GM13976 (cell line): ENCODE results near the gene MZT1.
A peak's percentile ranks its signal among the peaks of the same experiment; 100 is the strongest.
"Not testable (repeated sequence)": the region's sequence is repeated elsewhere in the genome, so short reads cannot be mapped to it uniquely, and the experiment has no call there.

ENCODE experiments used
- DNase-seq: peaks from one replicate; pipeline ENCODE4 v3.0.0; 2012; ENCODE audit warnings: low spot score
- CTCF ChIP-seq: IDR thresholded peaks from 2 replicates; pipeline ENCODE4 v1.5.1; 2012; ENCODE audit warnings: borderline replicate concordance, mild to moderate bottlenecking; ENCODE audit not compliant: insufficient read depth; ENCODE audit errors: extremely low read depth, missing control alignments, control extremely low read depth
- in situ Hi-C: fragments of 300-500 bp; cut with MboI; formaldehyde crosslinking; loops from one replicate; pipeline ENCODE4 v1.12.0; 2022; ENCODE audit warnings: low sequenced_read_pairs, mixed read lengths, inconsistent platforms; ENCODE audit not compliant: unreplicated experiment

MZT1 gene

GRCh38 chr13:72751220-72751619 lies 23.8 kb upstream of the MZT1 start:
- in situ Hi-C loops: no loop called here
- TF ChIP-seq CTCF: no peak
- DNase-seq: no peak

- in situ Hi-C loops: no loop called here
- no peak for TF ChIP-seq CTCF
- DNase-seq: no peak
Observed at GRCh38 chr13:72745260-72745659, 17.8 kb upstream of the MZT1 start.

GRCh38 chr13:72740015-72740414 lies 12.6 kb upstream of the MZT1 start:
- TF ChIP-seq CTCF: no peak
- in situ Hi-C loops: no loop called here
- no peak for DNase-seq

GRCh38 chr13:72737033-72737432 lies 9.6 kb upstream of the MZT1 start:
- no peak for DNase-seq
- TF ChIP-seq CTCF: no peak
- in situ Hi-C loops: no loop called here

- in situ Hi-C loops: no loop called here
- TF ChIP-seq CTCF: no peak
- no peak for DNase-seq
Observed at GRCh38 chr13:72728290-72728605, 819 bp upstream of the MZT1 start.

- TF ChIP-seq CTCF: no peak
- peak; percentile 41 for DNase-seq
- in situ Hi-C loops: no loop called here
Observed at GRCh38 chr13:72726726-72727416, 558 bp downstream of the MZT1 start.

- DNase-seq, in situ Hi-C loops: not testable (repeated sequence)
Observed at GRCh38 chr13:72726185-72726584, 1.2 kb downstream of the MZT1 start.
